Lower lobe of right lung (tissue), 2 donors: Measurements from ENCODE around the gene JOSD2. TPM values are rescaled to one million over a fixed set of nuclear protein-coding genes. Genes with fewer than 3 reads are reported as not detected.

ENCODE experiments used
- ATAC-seq, 2 donors: fragments of 200-7000 bp; cut with Tn5 transposase; one replicate each; pipeline ENCODE4 v1.9.1; 2020 to 2022; ENCODE audit warnings: mild to moderate bottlenecking in 2 of 2, moderate library complexity in 2 of 2
- DNase-seq: peaks from one replicate; pipeline ENCODE4 v3.0.0-alpha.2; 2020
- H3K27ac ChIP-seq: fragments of 200-600 bp; one replicate; pipeline ENCODE4 v1.8.0; 2022
- H3K27me3 ChIP-seq: fragments of 200-600 bp; one replicate; pipeline ENCODE4 v1.8.0; 2022; ENCODE audit warnings: low read depth
- H3K36me3 ChIP-seq: fragments of 200-600 bp; one replicate; pipeline ENCODE4 v1.8.0; 2022; ENCODE audit warnings: mild to moderate bottlenecking
- H3K4me1 ChIP-seq: fragments of 200-600 bp; one replicate; pipeline ENCODE4 v1.8.0; 2022
- H3K4me3 ChIP-seq: fragments of 200-600 bp; one replicate; pipeline ENCODE4 v1.8.0; 2022; ENCODE audit warnings: mild to moderate bottlenecking
- H3K9me3 ChIP-seq: fragments of 200-600 bp; one replicate; pipeline ENCODE4 v1.8.0; 2022
- intact Hi-C: fragments of 100-400 bp; cut with DNase I; formaldehyde crosslinking; loops from one replicate; pipeline ENCODE4 v1.11.0; 2022
- total RNA-seq: library from RNA; stranded (reverse); fragmentation: NEBNext Ultra II Directional; extraction: Animal tissue kit (Norgen Biotek cat#: 25700); gene quantifications from one replicate; pipeline ENCODE4 v1.2.1, GENCODE V29; 2021
- TF ChIP-seq, protein P1 (sequence below): fragments of 200-600 bp; IDR thresholded peaks from one replicate; pipeline ENCODE4 v1.8.0; 2022; ENCODE audit warnings: antibody characterized with exemption, mild to moderate bottlenecking
- donor health status: DM: no; HTN: yes; CAD: no; lungs with severe emphysema.

JOSD2 gene
- total RNA-seq, 1 donor from 2014 or later = 40.4 TPM

GRCh38 chr19:50459067-50459456, 51.9 kb downstream of the JOSD2 start:
- H3K27ac ChIP-seq = no peak overlapping the region
- TF ChIP-seq, protein P1, sequence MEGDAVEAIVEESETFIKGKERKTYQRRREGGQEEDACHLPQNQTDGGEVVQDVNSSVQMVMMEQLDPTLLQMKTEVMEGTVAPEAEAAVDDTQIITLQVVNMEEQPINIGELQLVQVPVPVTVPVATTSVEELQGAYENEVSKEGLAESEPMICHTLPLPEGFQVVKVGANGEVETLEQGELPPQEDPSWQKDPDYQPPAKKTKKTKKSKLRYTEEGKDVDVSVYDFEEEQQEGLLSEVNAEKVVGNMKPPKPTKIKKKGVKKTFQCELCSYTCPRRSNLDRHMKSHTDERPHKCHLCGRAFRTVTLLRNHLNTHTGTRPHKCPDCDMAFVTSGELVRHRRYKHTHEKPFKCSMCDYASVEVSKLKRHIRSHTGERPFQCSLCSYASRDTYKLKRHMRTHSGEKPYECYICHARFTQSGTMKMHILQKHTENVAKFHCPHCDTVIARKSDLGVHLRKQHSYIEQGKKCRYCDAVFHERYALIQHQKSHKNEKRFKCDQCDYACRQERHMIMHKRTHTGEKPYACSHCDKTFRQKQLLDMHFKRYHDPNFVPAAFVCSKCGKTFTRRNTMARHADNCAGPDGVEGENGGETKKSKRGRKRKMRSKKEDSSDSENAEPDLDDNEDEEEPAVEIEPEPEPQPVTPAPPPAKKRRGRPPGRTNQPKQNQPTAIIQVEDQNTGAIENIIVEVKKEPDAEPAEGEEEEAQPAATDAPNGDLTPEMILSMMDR = no peak
- no peak overlapping the region for H3K4me3 ChIP-seq
- DNase-seq = no peak
- no peaks in the 10 kb centered on the region for H3K9me3 ChIP-seq
- H3K27me3 ChIP-seq = peaks cover 28% of the 10 kb centered on the region
- intact Hi-C loops = no loop called here
- H3K36me3 ChIP-seq = no peaks in the 10 kb centered on the region
- no peaks in the 10 kb centered on the region for H3K4me1 ChIP-seq
- no peak for ATAC-seq

DNA sequence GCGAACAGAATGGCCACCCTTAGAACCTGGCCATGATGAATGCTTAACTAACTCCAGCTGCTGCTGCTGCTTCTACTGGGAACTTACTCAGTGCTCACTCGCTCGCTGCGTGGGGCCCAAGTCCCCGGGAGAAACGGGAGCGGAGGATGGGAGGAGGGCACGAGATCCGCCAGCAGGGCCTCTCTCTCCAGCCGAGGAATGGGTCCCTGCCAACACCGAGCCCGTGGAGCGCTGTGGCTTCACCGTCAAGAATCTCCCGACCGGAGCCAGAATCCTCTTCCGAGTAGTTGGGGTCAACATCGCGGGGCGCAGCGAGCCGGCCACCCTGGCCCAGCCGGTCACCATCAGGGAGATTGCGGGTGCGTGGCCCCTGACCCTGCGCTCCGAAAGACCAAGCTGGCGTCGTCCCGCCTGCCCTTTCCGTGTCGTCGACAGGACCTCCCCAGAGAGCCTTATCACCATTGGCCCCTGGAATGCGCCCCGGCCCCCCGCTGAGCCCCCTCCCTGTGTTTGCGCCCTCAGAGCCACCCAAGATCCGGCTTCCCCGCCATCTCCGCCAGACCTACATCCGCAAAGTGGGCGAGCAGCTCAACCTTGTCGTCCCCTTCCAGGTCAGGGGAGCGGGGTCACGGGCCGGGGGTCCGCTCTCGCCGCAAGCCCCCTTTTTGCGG, 52.5 kb downstream of the JOSD2 start:
- TF ChIP-seq, protein P1 = no peak
- ATAC-seq = no peak
- Histone ChIP-seq H3K4me3 (no peak overlapping the region), H3K4me1 (no peaks in the 10 kb centered on the region), H3K36me3 (no peaks in the 10 kb centered on the region), H3K27ac (no peak overlapping the region), H3K9me3 (no peaks in the 10 kb centered on the region), H3K27me3 (peaks cover 28% of the 10 kb centered on the region)
- DNase-seq = no peak
- intact Hi-C loops = no loop called here

- H3K4me1 ChIP-seq = no peaks in the 10 kb centered on the region
- H3K9me3 ChIP-seq = no peaks in the 10 kb centered on the region
- H3K4me3 ChIP-seq = no peak overlapping the region
- intact Hi-C loops = no loop called here
- no peak for ATAC-seq
- TF ChIP-seq, protein P1 = no peak
- no peak overlapping the region for H3K27ac ChIP-seq
- no peaks in the 10 kb centered on the region for H3K36me3 ChIP-seq
- peaks cover 28% of the 10 kb centered on the region for H3K27me3 ChIP-seq
- DNase-seq = no peak
These were observed 53.7 kb downstream of the JOSD2 start for GRCh38 chr19:50457300-50457699.

Other genes starting within 250 kb of the JOSD2 start
- 11.1 TPM for gene KCNC3, start 181.8 kb downstream of the JOSD2 start, total RNA-seq
- 1,633 TPM for gene NAPSA, start 145.6 kb downstream of the JOSD2 start, total RNA-seq
- gene NR1H2, start 134.7 kb downstream of the JOSD2 start, total RNA-seq = 100 TPM
- gene POLD1, start 126.8 kb downstream of the JOSD2 start, total RNA-seq = 35.1 TPM
- gene SPIB, start 92.3 kb downstream of the JOSD2 start, total RNA-seq = 0.12 TPM
- gene MYBPC2, start 78.3 kb downstream of the JOSD2 start, total RNA-seq = not detected
- gene EMC10, start 34.7 kb downstream of the JOSD2 start, total RNA-seq = 95.6 TPM
- 2.2 TPM for gene GARIN5A, start 34.3 kb downstream of the JOSD2 start, total RNA-seq
- gene ASPDH, start 2.7 kb upstream of the JOSD2 start, total RNA-seq = not detected
- gene LRRC4B, start 57.2 kb upstream of the JOSD2 start, total RNA-seq = 3.9 TPM
- 1.2 TPM for gene SYT3, start 128.7 kb upstream of the JOSD2 start, total RNA-seq
- gene C19orf81, start 138.3 kb upstream of the JOSD2 start, total RNA-seq = 5.2 TPM
- gene SHANK1, start 208.6 kb upstream of the JOSD2 start, total RNA-seq = 0.71 TPM
- gene CLEC11A, start 212.2 kb upstream of the JOSD2 start, total RNA-seq = 9.8 TPM